CD14-positive monocyte (primary cell): ENCODE results near the gene NUP54. TPM values are rescaled to one million over a fixed set of nuclear protein-coding genes. Genes with fewer than 3 reads are reported as not detected.

Experiments
- DNase-seq, 3 donors: peaks; one replicate each; pipeline ENCODE4 v3.0.0-alpha.2; 2011 to 2022
- H2AFZ ChIP-seq: 2 replicates; pipeline ENCODE4 v1.6.0; 2012; ENCODE audit warnings: mild to moderate bottlenecking, low read depth, low read length, inconsistent platforms; ENCODE audit not compliant: insufficient read depth, poor library complexity, severe bottlenecking
- H3K27ac ChIP-seq, 2 donors: 1 replicate in 1 of 2; 2 replicates in 1 of 2; pipeline ENCODE4 v1.5.1; 2012 to 2013; ENCODE audit warnings: low read length in 2 of 2, control low read depth in 1 of 2, inconsistent platforms in 1 of 2, low read depth in 1 of 2, mild to moderate bottlenecking in 1 of 2
- H3K27me3 ChIP-seq, 2 donors: one replicate each; pipeline versions ENCODE4 v1.6.0 to v1.6.1; 2011 to 2013; ENCODE audit warnings: low read length in 2 of 2; ENCODE audit not compliant: control insufficient read depth in 2 of 2, insufficient read depth in 2 of 2
- H3K36me3 ChIP-seq, 2 donors: replicated peaks in 1 of 2; 1 replicate in 1 of 2; 2 replicates in 1 of 2; pipeline versions ENCODE4 v1.5.1 to v1.6.1; 2012 to 2013; ENCODE audit warnings: low read length in 2 of 2, control low read depth in 1 of 2, inconsistent platforms in 1 of 2, mild to moderate bottlenecking in 1 of 2; ENCODE audit not compliant: insufficient read depth in 2 of 2, control insufficient read depth in 1 of 2
- H3K4me1 ChIP-seq, 2 donors: 1 replicate in 1 of 2; 2 replicates in 1 of 2; pipeline versions ENCODE4 v1.5.1 to v1.6.1; 2012 to 2013; ENCODE audit warnings: low read length in 2 of 2, control low read depth in 1 of 2, inconsistent platforms in 1 of 2, mild to moderate bottlenecking in 1 of 2, moderate library complexity in 1 of 2; ENCODE audit not compliant: insufficient read depth in 2 of 2, control insufficient read depth in 1 of 2
- H3K4me2 ChIP-seq: replicated peaks from 2 replicates; pipeline ENCODE3; 2012; ENCODE audit warnings: low read length, moderate library complexity, mild to moderate bottlenecking; ENCODE audit not compliant: poor library complexity, severe bottlenecking; ENCODE audit errors: extremely low read depth
- H3K4me3 ChIP-seq, 3 experiments: fragments of 200-600 bp in 1 of 3; sonication (generic) in 1 of 3; replicated peaks in 1 of 3; 1 replicate in 2 of 3; 2 replicates in 1 of 3; pipeline ENCODE4 v1.5.1; 2011 to 2013; ENCODE audit warnings: low read length in 3 of 3, mild to moderate bottlenecking in 3 of 3, control low read depth in 2 of 3, low read depth in 2 of 3, inconsistent platforms in 1 of 3, moderate library complexity in 1 of 3
- H3K79me2 ChIP-seq: 2 replicates; pipeline ENCODE4 v1.6.0; 2012; ENCODE audit warnings: mild to moderate bottlenecking, control low read depth, inconsistent platforms, low read length, moderate library complexity; ENCODE audit not compliant: insufficient read depth
- H3K9ac ChIP-seq: 2 replicates; pipeline ENCODE4 v1.6.0; 2017; ENCODE audit warnings: low read length, mild to moderate bottlenecking; ENCODE audit not compliant: insufficient read depth, poor library complexity, severe bottlenecking
- H3K9me3 ChIP-seq, 2 donors: replicated peaks in 1 of 2; 1 replicate in 1 of 2; 2 replicates in 1 of 2; pipeline versions ENCODE4 v1.5.1 to v1.6.1; 2012 to 2013; ENCODE audit warnings: low read length in 2 of 2, control low read depth in 1 of 2; ENCODE audit not compliant: control insufficient read depth in 1 of 2, insufficient read depth in 1 of 2
- H4K20me1 ChIP-seq: 2 replicates; pipeline ENCODE4 v1.6.0; 2012; ENCODE audit warnings: mild to moderate bottlenecking, low read length, control low read depth, moderate library complexity; ENCODE audit not compliant: insufficient read depth
- H3K27ac Mint-ChIP-seq, 7 donors: one replicate each; pipeline ENCODE4 v1.8.0; 2020; ENCODE audit warnings: mild to moderate bottlenecking in 7 of 7, mixed read lengths in 7 of 7, moderate library complexity in 6 of 7, inconsistent platforms in 2 of 7
- H3K27me3 Mint-ChIP-seq, 3 donors: one replicate each; pipeline ENCODE4 v1.8.0; 2021 to 2022; ENCODE audit warnings: low read depth in 3 of 3, mild to moderate bottlenecking in 3 of 3, mixed read lengths in 3 of 3, moderate library complexity in 3 of 3, inconsistent platforms in 1 of 3
- H3K36me3 Mint-ChIP-seq, 2 donors: one replicate each; pipeline ENCODE4 v1.8.0; 2020; ENCODE audit warnings: mixed read lengths in 2 of 2, inconsistent platforms in 1 of 2, mild to moderate bottlenecking in 1 of 2
- H3K4me1 Mint-ChIP-seq: one replicate; pipeline ENCODE4 v1.8.0; 2020; ENCODE audit warnings: mild to moderate bottlenecking, mixed read lengths
- H3K4me3 Mint-ChIP-seq, 2 donors: one replicate each; pipeline ENCODE4 v1.8.0; 2020; ENCODE audit warnings: mild to moderate bottlenecking in 2 of 2, mixed read lengths in 2 of 2, moderate library complexity in 1 of 2
- H3K9me3 Mint-ChIP-seq, 7 donors: one replicate each; pipeline ENCODE4 v1.8.0; 2020 to 2022; ENCODE audit warnings: mixed read lengths in 7 of 7, mild to moderate bottlenecking in 6 of 7, moderate library complexity in 6 of 7, inconsistent platforms in 2 of 7
- CTCF ChIP-seq: fragments of 200-600 bp; IDR thresholded peaks from one replicate; pipeline ENCODE4 v1.8.0; 2022; ENCODE audit warnings: antibody characterized with exemption, mild to moderate bottlenecking
- WGBS: methylation state at CpG from one replicate; pipeline ENCODE4 v1.1.5; 2013; ENCODE audit warnings: missing lambda C conversion rate; ENCODE audit not compliant: insufficient coverage; 5-methylcytosine and 5-hydroxymethylcytosine counted together
- intact Hi-C, 2 donors: fragments of 100-400 bp; cut with micrococcal nuclease; formaldehyde crosslinking; loops; one replicate each; pipeline versions ENCODE4 v1.15.0 to v1.15.1; 2023
- polyA minus RNA-seq: library from RNA; depleted of rRNA, polyadenylated mRNA; stranded (reverse); fragments of >200 nt; gene quantifications from 2 replicates; pipeline ENCODE4 v1.2.3, GENCODE V29; 2012
- polyA plus RNA-seq, 3 donors: library from polyadenylated mRNA; depleted of rRNA in 1 of 3; unstranded in 2 of 3; stranded (reverse) in 1 of 3; fragments of 300-500 nt in 2 of 3; fragments of >200 nt in 1 of 3; fragmentation: Illumina TruSeq in 2 of 3; gene quantifications; 1 replicate in 2 of 3; 2 replicates in 1 of 3; pipeline ENCODE4 v1.2.3, GENCODE V29; 2012 to 2021
- total RNA-seq, 12 experiments: library from RNA in 1 of 12; stranded (reverse) in 1 of 12; fragments of 120-200 nt in 1 of 12; gene quantifications; one replicate each; pipeline ENCODE4 v1.2.4 and lab custom pipeline; 2013 to 2026; ENCODE audit warnings: mixed read lengths in 6 of 12, inconsistent platforms in 1 of 12

NUP54 gene
- 32.4 TPM for total RNA-seq (2013)
- 10 to 100 TPM; 15.0 to 25.0 (median 16.2) TPM for polyA plus RNA-seq
- polyA minus RNA-seq: 12.1 and 17.4 TPM in 2 replicates
- total RNA-seq (lab: John Stamatoyannopoulos, UW): 27.3 to 48.8 (median 36.3) reads per million in 11 experiments

- intact Hi-C loops: loop anchor here (2.0 to 5.0 kb wide), 2 partner anchors 156 to 158 kb away; partner anchors contain the start of gene SDAD1 (in 2 of the 2)
- peaks cover 26% of the 10 kb centered on the region for H3K4me1 Mint-ChIP-seq
- peak within 1 kb of the TSS; percentile 85 to 92 for H3K27ac ChIP-seq
- peak within 1 kb of the TSS; percentile 81 for H3K4me2 ChIP-seq
- peak within 1 kb of the TSS; percentile 93 for H3K9ac ChIP-seq
- H4K20me1 ChIP-seq: no peaks in the 10 kb centered on the region
- no peaks in the 10 kb centered on the region for H3K9me3 ChIP-seq
- peaks cover 9 to 23% of the 10 kb centered on the region in 2 donors for H3K4me1 ChIP-seq
- peaks cover 0 to 3% (median 1%) of the 10 kb centered on the region in 3 donors for H3K27me3 Mint-ChIP-seq
- H3K27me3 ChIP-seq: no peaks in the 10 kb centered on the region
- peaks cover 6 to 8% of the 10 kb centered on the region in 2 donors for H3K36me3 Mint-ChIP-seq
- peak within 1 kb of the TSS; percentile 99 for H2AFZ ChIP-seq
- peak within 1 kb of the TSS; percentile 100 for H3K4me3 Mint-ChIP-seq
- peak within 1 kb of the TSS; percentile 64 to 94 (median 88) for H3K4me3 ChIP-seq
- H3K36me3 ChIP-seq: peaks cover 8 to 10% of the 10 kb centered on the region in 2 donors
- no peak for TF ChIP-seq CTCF
- 0% methylated on average over 42 of the region's 47 CpGs for WGBS
- DNase-seq: peak; percentile 85 to 90 (median 88)
- H3K9me3 Mint-ChIP-seq: no peaks in the 10 kb centered on the region
- H3K79me2 ChIP-seq: peaks cover 56% of the 10 kb centered on the region
- peak within 1 kb of the TSS; percentile 88 to 98 (median 94) for H3K27ac Mint-ChIP-seq
These were observed at the start of gene NUP54 for GRCh38 chr4:76148142-76148865. Gene NUP54 (minus strand): TSS chr4:76148397. CDS start chr4:76148374, 23 bp downstream.

- no peak for TF ChIP-seq CTCF
- Mint-ChIP-seq H3K4me1 (peaks cover 74% of the 10 kb centered on the region), H3K27ac (peak overlapping the region in 4 of 7 donors; percentile 19 to 73 (median 40)), H3K4me3 (no peak overlapping the region), H3K36me3 (peaks cover 34 to 36% of the 10 kb centered on the region in 2 donors), H3K9me3 (no peaks in the 10 kb centered on the region), H3K27me3 (no peaks in the 10 kb centered on the region)
- peaks cover 24 to 38% of the 10 kb centered on the region in 2 donors for H3K36me3 ChIP-seq
- H3K27me3 ChIP-seq: no peaks in the 10 kb centered on the region
- no peak for DNase-seq
- H3K4me3 ChIP-seq: no peak overlapping the region
- no peak overlapping the region for H3K4me2 ChIP-seq
- H3K4me1 ChIP-seq: peaks cover 56 to 71% of the 10 kb centered on the region in 2 donors
- H3K9ac ChIP-seq: no peak overlapping the region
- H3K79me2 ChIP-seq: peaks cover 72% of the 10 kb centered on the region
- 92% methylated on average over 2 of the region's 10 CpGs for WGBS
- H2AFZ ChIP-seq: no peak overlapping the region
- no peaks in the 10 kb centered on the region for H3K9me3 ChIP-seq
- peak overlapping the region in 1 of 2 donors; percentile 3 for H3K27ac ChIP-seq
- intact Hi-C loops: no loop called here
- H4K20me1 ChIP-seq: peaks cover 98% of the 10 kb centered on the region
These were observed 49.0 kb upstream of the NUP54 start for GRCh38 chr4:76197031-76197743.
